Measurements from ENCODE around the gene KLHDC4.
"Not testable (repeated sequence)": the region's sequence is repeated elsewhere in the genome, so short reads cannot be mapped to it uniquely, and the experiment has no call there.

KLHDC4 gene

DNA sequence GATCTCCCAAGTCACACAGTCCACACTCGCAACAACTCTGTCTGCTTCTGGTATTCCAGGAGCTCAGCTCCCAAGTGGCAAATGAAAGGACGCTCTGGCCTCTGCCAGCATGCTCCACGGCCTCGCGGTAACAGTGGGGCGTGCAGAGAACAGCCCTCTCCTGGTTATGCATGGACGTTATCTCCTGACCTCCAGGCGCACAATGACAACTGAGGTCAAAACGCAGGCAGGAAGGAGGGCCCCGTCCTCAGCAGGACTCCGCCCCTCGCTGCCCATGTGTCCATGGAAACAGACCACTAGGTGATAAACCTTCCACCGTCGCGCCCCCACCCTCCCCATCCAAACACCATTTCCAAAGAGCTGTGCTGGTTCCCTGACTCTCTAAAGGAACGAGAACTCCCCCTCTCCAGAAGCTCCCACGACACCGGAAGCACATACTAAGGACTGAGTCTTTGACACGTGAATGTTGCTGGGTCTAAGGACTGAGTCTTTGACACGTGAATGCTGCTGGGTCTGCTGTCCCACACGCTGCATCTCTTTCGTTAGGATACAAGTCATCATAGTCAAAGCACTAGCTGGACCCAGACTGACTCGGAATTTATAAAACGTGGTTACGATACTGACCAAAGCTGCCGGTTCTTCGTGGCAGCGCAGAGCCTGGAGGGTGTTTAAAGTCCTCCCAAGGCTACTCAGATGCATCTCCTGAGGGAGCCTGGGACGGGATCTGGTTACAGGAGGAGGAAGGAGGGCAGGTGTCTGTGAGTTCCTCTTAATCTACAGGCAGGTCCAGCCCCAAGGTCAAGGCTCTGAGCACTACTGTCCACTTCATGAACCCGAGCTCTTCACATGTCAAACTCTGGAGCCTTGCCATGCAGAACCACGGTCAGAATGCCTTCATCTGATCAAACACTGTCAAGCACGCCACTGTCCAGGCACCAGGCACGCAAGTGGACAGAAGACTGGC lies 43.9 kb downstream of the KLHDC4 start:
- no peaks in the 10 kb centered on the region for H3K27me3 ChIP-seq (ENCODE audit: insufficient read depth, low read length)
- no CpG with 5 or more reads among the region's 33 CpGs for WGBS (ENCODE audit: extremely low coverage, insufficient coverage, insufficient read length)
- H4K8ac ChIP-seq (ENCODE audit: low read depth, low read length): no peak overlapping the region
- H2BK12ac ChIP-seq (ENCODE audit: low read length): no peak overlapping the region
- peaks cover 17 to 29% of the 10 kb centered on the region in 2 experiments for H3K36me3 ChIP-seq (ENCODE audit: control insufficient read depth in 1 of 2, insufficient read depth in 2 of 2, low read length in 2 of 2)
- H2AK5ac ChIP-seq (ENCODE audit: low read length): no peak overlapping the region
- no peak overlapping the region for H2AFZ ChIP-seq (ENCODE audit: insufficient read depth, low read length, poor library complexity)
- no peak overlapping the region for H4K12ac ChIP-seq (ENCODE audit: low read depth, low read length)
- H2BK120ac ChIP-seq (ENCODE audit: insufficient read depth, low read length, poor library complexity): no peak overlapping the region
- DNase-seq: no peak
- no peak overlapping the region for H3K4me2 ChIP-seq (ENCODE audit: low read length)
- no peaks in the 10 kb centered on the region for H3K79me2 ChIP-seq (ENCODE audit: control insufficient read depth, insufficient read depth, low read length, poor library complexity)
- no peak overlapping the region for H3K4ac ChIP-seq (ENCODE audit: low read depth, low read length)
- H4K91ac ChIP-seq (ENCODE audit: low read depth, low read length): no peak overlapping the region
- peaks cover 2% of the 10 kb centered on the region for H3K9me3 ChIP-seq (ENCODE audit: insufficient read depth, low read depth, low read length)
- H3K18ac ChIP-seq (ENCODE audit: low read length): no peak overlapping the region
- H3K9ac ChIP-seq (ENCODE audit: low read length): no peak overlapping the region
- no peaks in the 10 kb centered on the region for H3K79me1 ChIP-seq (ENCODE audit: low read length)
- H2BK5ac ChIP-seq (ENCODE audit: low read depth, low read length, poor library complexity): no peak overlapping the region
- H3K27ac ChIP-seq (ENCODE audit: low read depth, low read length): no peak overlapping the region
- H3K4me1 ChIP-seq (ENCODE audit: control insufficient read depth in 1 of 2, insufficient read depth in 2 of 2, low read length in 2 of 2): no peaks in the 10 kb centered on the region
- no peak overlapping the region for H3K23ac ChIP-seq (ENCODE audit: low read length)
- H3K4me3 ChIP-seq (ENCODE audit: low read depth, low read length): no peak overlapping the region
- H3K14ac ChIP-seq (ENCODE audit: low read length): no peak overlapping the region

- Histone ChIP-seq H3K18ac (ENCODE audit: low read length) (no peak overlapping the region), H4K12ac (ENCODE audit: low read depth, low read length) (no peak overlapping the region), H2BK5ac (ENCODE audit: low read depth, low read length, poor library complexity) (no peak overlapping the region), H3K4me3 (ENCODE audit: low read depth, low read length) (no peak overlapping the region), H2AFZ (ENCODE audit: insufficient read depth, low read length, poor library complexity) (no peak overlapping the region), H3K79me1 (ENCODE audit: low read length) (no peaks in the 10 kb centered on the region), H3K79me2 (ENCODE audit: control insufficient read depth, insufficient read depth, low read length, poor library complexity) (no peaks in the 10 kb centered on the region), H2BK120ac (ENCODE audit: insufficient read depth, low read length, poor library complexity) (no peak overlapping the region), H4K91ac (ENCODE audit: low read depth, low read length) (no peak overlapping the region), H3K4me2 (ENCODE audit: low read length) (no peak overlapping the region), H3K4ac (ENCODE audit: low read depth, low read length) (no peak overlapping the region), H2AK5ac (ENCODE audit: low read length) (no peak overlapping the region), H3K27me3 (ENCODE audit: insufficient read depth, low read length) (no peaks in the 10 kb centered on the region), H2BK12ac (ENCODE audit: low read length) (no peak overlapping the region), H3K9me3 (ENCODE audit: insufficient read depth, low read depth, low read length) (peaks cover 5% of the 10 kb centered on the region), H3K27ac (ENCODE audit: low read depth, low read length) (no peak overlapping the region), H4K8ac (ENCODE audit: low read depth, low read length) (no peak overlapping the region), H3K9ac (ENCODE audit: low read length) (no peak overlapping the region), H3K4me1 (ENCODE audit: control insufficient read depth in 1 of 2, insufficient read depth in 2 of 2, low read length in 2 of 2) (no peaks in the 10 kb centered on the region), H3K14ac (ENCODE audit: low read length) (no peak overlapping the region), H3K23ac (ENCODE audit: low read length) (no peak overlapping the region), H3K36me3 (ENCODE audit: control insufficient read depth in 1 of 2, insufficient read depth in 2 of 2, low read length in 2 of 2) (peaks cover 17 to 30% of the 10 kb centered on the region in 2 experiments)
- no peak for DNase-seq
- WGBS (ENCODE audit: extremely low coverage, insufficient coverage, insufficient read length): no CpG with 5 or more reads among the region's 24 CpGs
Measured at GRCh38 chr16:87720446-87720845, 45.3 kb downstream of the KLHDC4 start.

- not testable (repeated sequence) for H2BK5ac ChIP-seq (ENCODE audit: low read depth, low read length, poor library complexity); H3K79me2 ChIP-seq (ENCODE audit: control insufficient read depth, insufficient read depth, low read length, poor library complexity); H3K14ac ChIP-seq (ENCODE audit: low read length); H3K27ac ChIP-seq (ENCODE audit: low read depth, low read length); H3K4me1 ChIP-seq (ENCODE audit: control insufficient read depth in 1 of 2, insufficient read depth in 2 of 2, low read length in 2 of 2); H4K91ac ChIP-seq (ENCODE audit: low read depth, low read length); H3K27me3 ChIP-seq (ENCODE audit: insufficient read depth, low read length); H3K9ac ChIP-seq (ENCODE audit: low read length); H3K23ac ChIP-seq (ENCODE audit: low read length); H2BK120ac ChIP-seq (ENCODE audit: insufficient read depth, low read length, poor library complexity); H3K4me3 ChIP-seq (ENCODE audit: low read depth, low read length); H3K18ac ChIP-seq (ENCODE audit: low read length); H4K12ac ChIP-seq (ENCODE audit: low read depth, low read length); H3K9me3 ChIP-seq (ENCODE audit: insufficient read depth, low read depth, low read length); H2BK12ac ChIP-seq (ENCODE audit: low read length); H2AK5ac ChIP-seq (ENCODE audit: low read length); H2AFZ ChIP-seq (ENCODE audit: insufficient read depth, low read length, poor library complexity); H4K8ac ChIP-seq (ENCODE audit: low read depth, low read length); DNase-seq; H3K4me2 ChIP-seq (ENCODE audit: low read length); H3K4ac ChIP-seq (ENCODE audit: low read depth, low read length); H3K79me1 ChIP-seq (ENCODE audit: low read length)
- no CpG with 5 or more reads among the region's 28 CpGs for WGBS (ENCODE audit: extremely low coverage, insufficient coverage, insufficient read length)
- peaks cover 17 to 34% of the 10 kb centered on the region in 2 experiments for H3K36me3 ChIP-seq (ENCODE audit: control insufficient read depth in 1 of 2, insufficient read depth in 2 of 2, low read length in 2 of 2)
Measured at GRCh38 chr16:87718831-87719230, 47.0 kb downstream of the KLHDC4 start.

DNA sequence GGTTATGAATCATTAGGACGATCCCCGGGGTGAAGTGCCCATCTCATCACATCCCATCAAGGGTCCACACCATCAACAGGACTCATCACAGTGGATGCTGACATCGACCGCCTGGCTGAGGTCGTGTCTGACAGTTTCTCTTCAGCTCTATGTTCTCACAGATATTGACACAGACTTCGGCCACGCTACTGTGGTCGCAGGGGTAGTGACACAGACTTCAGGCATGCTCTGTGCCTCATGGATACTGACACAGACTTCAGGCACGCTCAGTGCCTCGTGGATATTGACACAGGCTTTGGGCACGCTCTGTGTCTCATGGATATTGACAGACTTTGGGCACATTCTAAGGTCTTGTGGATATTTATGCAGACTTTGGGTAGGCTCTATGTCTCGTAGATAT lies 50.1 kb downstream of the KLHDC4 start:
- no peak overlapping the region for H3K23ac ChIP-seq (ENCODE audit: low read length)
- no peak overlapping the region for H2BK120ac ChIP-seq (ENCODE audit: insufficient read depth, low read length, poor library complexity)
- peaks cover 5% of the 10 kb centered on the region for H3K9me3 ChIP-seq (ENCODE audit: insufficient read depth, low read depth, low read length)
- no peak overlapping the region for H2BK5ac ChIP-seq (ENCODE audit: low read depth, low read length, poor library complexity)
- H3K27me3 ChIP-seq (ENCODE audit: insufficient read depth, low read length): no peaks in the 10 kb centered on the region
- H4K91ac ChIP-seq (ENCODE audit: low read depth, low read length): no peak overlapping the region
- no peaks in the 10 kb centered on the region for H3K4me1 ChIP-seq (ENCODE audit: control insufficient read depth in 1 of 2, insufficient read depth in 2 of 2, low read length in 2 of 2)
- H3K36me3 ChIP-seq (ENCODE audit: control insufficient read depth in 1 of 2, insufficient read depth in 2 of 2, low read length in 2 of 2): peaks cover 22 to 25% of the 10 kb centered on the region in 2 experiments
- H3K9ac ChIP-seq (ENCODE audit: low read length): no peak overlapping the region
- H3K79me2 ChIP-seq (ENCODE audit: control insufficient read depth, insufficient read depth, low read length, poor library complexity): no peaks in the 10 kb centered on the region
- H3K79me1 ChIP-seq (ENCODE audit: low read length): no peaks in the 10 kb centered on the region
- DNase-seq: peak; percentile 22 to 29
- H3K27ac ChIP-seq (ENCODE audit: low read depth, low read length): no peak overlapping the region
- no CpG with 5 or more reads among the region's 12 CpGs for WGBS (ENCODE audit: extremely low coverage, insufficient coverage, insufficient read length)
- H3K4ac ChIP-seq (ENCODE audit: low read depth, low read length): no peak overlapping the region
- no peak overlapping the region for H2BK12ac ChIP-seq (ENCODE audit: low read length)
- H3K4me2 ChIP-seq (ENCODE audit: low read length): no peak overlapping the region
- no peak overlapping the region for H3K14ac ChIP-seq (ENCODE audit: low read length)
- H3K4me3 ChIP-seq (ENCODE audit: low read depth, low read length): no peak overlapping the region
- H2AFZ ChIP-seq (ENCODE audit: insufficient read depth, low read length, poor library complexity): no peak overlapping the region
- no peak overlapping the region for H2AK5ac ChIP-seq (ENCODE audit: low read length)
- H3K18ac ChIP-seq (ENCODE audit: low read length): no peak overlapping the region
- no peak overlapping the region for H4K12ac ChIP-seq (ENCODE audit: low read depth, low read length)
- H4K8ac ChIP-seq (ENCODE audit: low read depth, low read length): no peak overlapping the region

All from trophoblast cell (in vitro differentiated cells and primary cell).